NT2/D1 (cell line): ENCODE data around the gene GPR183.

Experiments used
- SUZ12 ChIP-seq: IDR thresholded peaks from 2 replicates; pipeline ENCODE4 v1.6.1; 2011; ENCODE audit not compliant: insufficient read length, insufficient read depth; ENCODE audit errors: extremely low read depth
- ZNF274 ChIP-seq: IDR thresholded peaks from 2 replicates; pipeline ENCODE4 v1.6.1; 2011; ENCODE audit warnings: mild to moderate bottlenecking, low read depth, low read length

DNA sequence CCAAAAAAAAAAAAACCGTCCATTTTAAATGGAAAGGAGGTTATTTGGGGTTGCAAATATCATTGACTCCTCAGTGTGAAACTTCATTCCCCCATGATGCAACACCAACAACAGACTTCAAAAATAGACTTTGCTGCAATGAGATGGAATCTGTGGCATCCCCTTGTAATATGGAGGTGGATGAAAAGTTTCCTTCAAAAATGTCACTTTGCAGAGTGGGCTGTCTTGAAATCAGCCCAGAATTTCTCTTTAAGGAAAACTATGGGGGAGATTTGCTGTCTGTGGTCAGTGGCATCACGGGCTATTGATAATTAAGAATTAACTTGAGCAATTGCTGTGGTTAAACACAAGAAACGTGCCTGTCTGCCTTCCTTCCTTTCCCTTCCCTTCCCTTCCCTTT, 50.5 kb downstream of the GPR183 start:
- TF ChIP-seq SUZ12 (no peak), ZNF274 (no peak)
